Measurements from ENCODE around the gene PPP1R12B.
"Not testable (repeated sequence)": the region's sequence is repeated elsewhere in the genome, so short reads cannot be mapped to it uniquely, and the experiment has no call there.

Gene PPP1R12B

GRCh38 chr1:202493112-202493511 is 144.6 kb downstream of the PPP1R12B start:
- not testable (repeated sequence) for DNase-seq

- DNase-seq = no peak
Measured at GRCh38 chr1:202498542-202498941, 150.0 kb downstream of the PPP1R12B start.

- not testable (repeated sequence) for DNase-seq
Measured at GRCh38 chr1:202499997-202500396, 151.5 kb downstream of the PPP1R12B start.

- DNase-seq = no peak
Measured at GRCh38 chr1:202501281-202501680, 152.8 kb downstream of the PPP1R12B start.

- no peak for DNase-seq
Measured at GRCh38 chr1:202505356-202505755, 156.9 kb downstream of the PPP1R12B start.

GRCh38 chr1:202505880-202506575 is 157.5 kb downstream of the PPP1R12B start:
- not testable (repeated sequence) for DNase-seq

GRCh38 chr1:202508863-202509262 is 160.4 kb downstream of the PPP1R12B start:
- not testable (repeated sequence) for DNase-seq

- DNase-seq = not testable (repeated sequence)
Measured at GRCh38 chr1:202513875-202514274, 165.4 kb downstream of the PPP1R12B start.

GRCh38 chr1:202516434-202516877 is 168.0 kb downstream of the PPP1R12B start:
- no peak for DNase-seq

- not testable (repeated sequence) for DNase-seq
Measured at GRCh38 chr1:202517146-202517545, 168.6 kb downstream of the PPP1R12B start.

- DNase-seq = not testable (repeated sequence)
Measured at GRCh38 chr1:202518180-202518579, 169.7 kb downstream of the PPP1R12B start.

- DNase-seq = not testable (repeated sequence)
Measured at GRCh38 chr1:202518905-202519304, 170.4 kb downstream of the PPP1R12B start.

GRCh38 chr1:202520129-202520856 is 171.8 kb downstream of the PPP1R12B start:
- not testable (repeated sequence) for DNase-seq

- DNase-seq = not testable (repeated sequence)
Measured at GRCh38 chr1:202520857-202521216, 172.3 kb downstream of the PPP1R12B start.

- not testable (repeated sequence) for DNase-seq
Measured at GRCh38 chr1:202521484-202521883, 173.0 kb downstream of the PPP1R12B start.

- DNase-seq = no peak
Measured at GRCh38 chr1:202521886-202522285, 173.4 kb downstream of the PPP1R12B start.

GRCh38 chr1:202526056-202526455 is 177.6 kb downstream of the PPP1R12B start:
- DNase-seq = not testable (repeated sequence)

GRCh38 chr1:202528096-202528722 is 179.7 kb downstream of the PPP1R12B start:
- not testable (repeated sequence) for DNase-seq

GRCh38 chr1:202530686-202531085 is 182.2 kb downstream of the PPP1R12B start:
- not testable (repeated sequence) for DNase-seq

GRCh38 chr1:202531472-202531811 is 182.9 kb downstream of the PPP1R12B start:
- no peak for DNase-seq

- peak; percentile 6 for DNase-seq
Measured at GRCh38 chr1:202531812-202532616, 183.5 kb downstream of the PPP1R12B start.

- DNase-seq = not testable (repeated sequence)
Measured at GRCh38 chr1:202539166-202539574, 190.7 kb downstream of the PPP1R12B start.

- DNase-seq = not testable (repeated sequence)
Measured at GRCh38 chr1:202539583-202539982, 191.1 kb downstream of the PPP1R12B start.
